MV-4-11 (cell line): ENCODE data around the gene DNPEP.
"Not testable (repeated sequence)": the region's sequence is repeated elsewhere in the genome, so short reads cannot be mapped to it uniquely, and the experiment has no call there.

Source experiments
- DNase-seq: peaks from one replicate; lab custom pipeline; 2025; lab: John Stamatoyannopoulos, UW

The DNPEP gene

DNA sequence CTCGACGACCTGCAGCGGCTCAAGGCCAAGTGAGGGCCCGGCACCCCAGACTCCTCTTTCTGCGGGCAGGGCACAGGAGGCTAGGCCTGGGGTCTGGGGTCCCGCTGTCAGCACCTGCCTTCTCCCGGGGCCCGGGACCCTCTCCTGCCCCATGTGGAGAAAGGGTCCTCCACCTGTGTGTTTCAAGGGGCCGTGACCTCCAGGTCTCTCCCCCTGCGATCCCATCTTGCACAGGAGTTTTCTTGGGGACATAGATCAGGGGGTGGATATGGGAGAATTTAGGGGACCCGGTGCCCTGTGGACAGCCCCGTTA lies 31.3 kb upstream of the DNPEP start:
- no peak for DNase-seq

DNA sequence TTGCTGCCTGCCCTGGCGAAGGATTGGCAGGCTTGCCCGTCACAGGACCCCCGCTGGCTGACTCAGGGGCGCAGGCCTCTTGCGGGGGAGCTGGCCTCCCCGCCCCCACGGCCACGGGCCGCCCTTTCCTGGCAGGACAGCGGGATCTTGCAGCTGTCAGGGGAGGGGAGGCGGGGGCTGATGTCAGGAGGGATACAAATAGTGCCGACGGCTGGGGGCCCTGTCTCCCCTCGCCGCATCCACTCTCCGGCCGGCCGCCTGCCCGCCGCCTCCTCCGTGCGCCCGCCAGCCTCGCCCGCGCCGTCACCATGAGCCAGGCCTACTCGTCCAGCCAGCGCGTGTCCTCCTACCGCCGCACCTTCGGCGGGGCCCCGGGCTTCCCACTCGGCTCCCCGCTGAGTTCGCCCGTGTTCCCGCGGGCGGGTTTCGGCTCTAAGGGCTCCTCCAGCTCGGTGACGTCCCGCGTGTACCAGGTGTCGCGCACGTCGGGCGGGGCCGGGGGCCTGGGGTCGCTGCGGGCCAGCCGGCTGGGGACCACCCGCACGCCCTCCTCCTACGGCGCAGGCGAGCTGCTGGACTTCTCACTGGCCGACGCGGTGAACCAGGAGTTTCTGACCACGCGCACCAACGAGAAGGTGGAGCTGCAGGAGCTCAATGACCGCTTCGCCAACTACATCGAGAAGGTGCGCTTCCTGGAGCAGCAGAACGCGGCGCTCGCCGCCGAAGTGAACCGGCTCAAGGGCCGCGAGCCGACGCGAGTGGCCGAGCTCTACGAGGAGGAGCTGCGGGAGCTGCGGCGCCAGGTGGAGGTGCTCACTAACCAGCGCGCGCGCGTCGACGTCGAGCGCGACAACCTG lies 30.7 kb upstream of the DNPEP start, which contains the start of gene DES:
Gene DES (plus strand): TSS at position 223 of the 857 bp plus-strand sequence. CDS start 86 bp downstream, at position 309.
- no peak for DNase-seq

DNA sequence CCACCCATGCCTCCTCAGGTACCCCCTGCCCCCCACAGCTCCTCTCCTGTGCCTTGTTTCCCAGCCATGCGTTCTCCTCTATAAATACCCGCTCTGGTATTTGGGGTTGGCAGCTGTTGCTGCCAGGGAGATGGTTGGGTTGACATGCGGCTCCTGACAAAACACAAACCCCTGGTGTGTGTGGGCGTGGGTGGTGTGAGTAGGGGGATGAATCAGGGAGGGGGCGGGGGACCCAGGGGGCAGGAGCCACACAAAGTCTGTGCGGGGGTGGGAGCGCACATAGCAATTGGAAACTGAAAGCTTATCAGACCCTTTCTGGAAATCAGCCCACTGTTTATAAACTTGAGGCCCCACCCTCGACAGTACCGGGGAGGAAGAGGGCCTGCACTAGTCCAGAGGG lies 29.7 kb upstream of the DNPEP start:
- no peak for DNase-seq

DNA sequence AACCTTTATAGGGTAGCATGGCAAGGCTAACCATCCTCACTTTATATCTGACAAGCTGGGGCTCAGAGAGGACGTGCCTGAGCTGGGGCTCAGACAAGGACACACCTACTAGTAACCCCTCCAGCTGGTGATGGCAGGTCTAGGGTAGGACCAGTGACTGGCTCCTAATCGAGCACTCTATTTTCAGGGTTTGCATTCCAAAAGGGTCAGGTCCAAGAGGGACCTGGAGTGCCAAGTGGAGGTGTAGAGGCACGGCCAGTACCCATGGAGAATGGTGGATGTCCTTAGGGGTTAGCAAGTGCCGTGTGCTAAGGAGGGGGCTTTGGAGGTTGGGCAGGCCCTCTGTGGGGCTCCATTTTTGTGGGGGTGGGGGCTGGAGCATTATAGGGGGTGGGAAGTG lies 29.2 kb upstream of the DNPEP start:
- DNase-seq = no peak

DNA sequence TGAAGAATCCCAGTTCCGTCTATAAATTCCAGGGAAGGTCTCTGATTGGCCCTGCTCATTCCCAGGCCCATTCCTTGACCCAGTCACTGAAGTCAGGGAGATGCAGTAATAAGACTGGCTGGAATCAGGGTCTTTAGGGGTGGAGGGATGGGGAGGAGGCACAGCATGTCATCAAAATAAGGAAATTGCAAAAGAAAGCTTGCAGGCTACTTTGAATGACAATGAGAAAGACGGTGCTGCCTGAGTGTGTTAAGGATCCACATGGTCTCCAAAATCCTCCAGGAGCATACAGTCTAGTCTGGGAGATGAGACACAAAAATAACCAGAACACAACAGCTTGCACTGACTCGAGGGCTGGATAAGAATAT lies 28.5 kb upstream of the DNPEP start:
- DNase-seq = no peak

DNA sequence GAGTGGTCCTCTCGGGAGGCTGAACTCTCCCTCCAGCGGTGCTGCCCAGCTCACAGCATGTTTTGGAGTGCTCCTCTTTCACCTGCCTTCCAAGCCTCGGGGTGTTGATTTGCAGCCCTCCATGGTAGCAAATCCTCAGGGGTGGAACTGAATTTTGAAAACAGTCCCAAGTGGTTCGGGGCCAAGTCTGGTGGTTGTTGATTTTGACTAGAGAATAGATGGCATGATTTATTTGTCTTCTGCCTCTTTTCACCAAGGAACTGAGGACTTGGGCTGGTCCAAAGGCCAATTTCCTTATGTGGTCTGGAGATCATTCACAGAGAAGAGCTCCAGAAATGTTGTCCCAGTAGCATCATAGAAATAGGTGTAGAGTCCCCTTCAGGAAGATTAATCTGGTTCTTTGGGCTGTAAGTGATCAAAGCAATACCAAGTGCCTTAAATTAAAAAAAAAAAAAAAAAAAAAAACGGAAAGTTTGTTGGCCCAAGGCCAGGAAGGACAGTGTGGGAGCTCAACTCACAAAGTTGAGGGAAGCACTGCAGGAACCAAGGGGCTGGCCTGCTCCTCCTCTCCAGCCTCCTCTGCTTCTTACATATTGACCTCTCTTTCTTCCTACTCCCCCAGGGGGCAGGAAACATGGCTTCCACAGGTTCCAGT lies 28.0 kb upstream of the DNPEP start:
- DNase-seq = no peak

DNA sequence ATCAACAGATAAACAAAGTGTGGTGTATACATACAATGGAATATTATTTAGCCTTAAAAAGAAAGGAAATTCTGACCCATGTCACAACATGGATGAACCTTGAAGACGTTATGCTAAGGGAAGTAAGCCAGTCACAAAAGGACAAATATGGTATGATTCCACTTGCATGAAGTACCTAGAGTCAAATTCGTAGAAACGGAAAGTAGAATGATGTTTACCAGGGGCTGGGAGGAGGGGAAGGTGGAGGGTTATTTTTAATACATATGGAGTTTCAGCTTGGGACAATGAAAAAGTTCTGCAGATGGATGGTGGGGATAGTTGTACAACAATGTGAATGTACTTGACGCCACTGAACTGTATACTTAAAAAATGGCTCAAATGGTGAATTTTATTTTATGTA lies 27.1 kb upstream of the DNPEP start:
- no peak for DNase-seq

DNA sequence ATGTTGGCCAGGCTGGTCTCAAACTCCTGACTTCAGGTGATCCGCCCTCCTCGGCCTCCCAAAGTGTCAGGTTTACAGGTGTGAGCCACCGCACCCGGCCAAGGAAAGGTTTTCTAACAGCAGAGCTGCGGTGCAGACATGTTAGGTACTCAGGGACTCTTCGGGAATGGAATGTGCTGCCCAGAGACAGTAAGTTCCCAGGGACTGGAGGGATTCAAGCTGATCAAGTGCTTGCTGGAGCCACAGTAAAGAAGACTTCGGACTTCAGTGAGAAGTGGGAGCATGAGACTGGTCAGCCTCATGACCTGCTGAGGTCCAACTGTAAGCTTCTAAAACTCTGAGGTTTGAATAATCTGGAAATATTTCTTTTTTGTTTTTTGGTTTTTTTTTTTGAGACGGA lies 22.7 kb upstream of the DNPEP start:
- DNase-seq = no peak

DNA sequence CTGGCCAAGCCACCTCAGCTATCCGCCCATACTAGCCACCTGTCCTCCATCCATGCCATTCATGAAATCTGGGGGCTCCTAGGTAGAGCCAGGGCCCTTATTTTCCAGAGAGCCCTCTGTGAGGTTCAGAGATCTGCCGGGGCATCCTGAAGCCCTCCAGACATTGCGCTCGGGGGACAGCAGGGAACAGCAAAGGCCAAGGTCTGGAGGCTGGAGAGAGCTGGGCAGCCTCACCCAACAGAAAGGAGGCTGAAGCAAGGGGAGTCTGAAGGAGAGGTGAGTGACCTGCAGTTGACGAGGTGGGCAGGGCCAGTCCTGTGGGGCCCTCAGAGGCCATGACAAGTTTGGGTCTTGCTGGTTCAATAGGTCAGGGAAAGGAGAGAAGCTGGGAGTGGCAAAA lies 21.9 kb upstream of the DNPEP start:
- no peak for DNase-seq

DNA sequence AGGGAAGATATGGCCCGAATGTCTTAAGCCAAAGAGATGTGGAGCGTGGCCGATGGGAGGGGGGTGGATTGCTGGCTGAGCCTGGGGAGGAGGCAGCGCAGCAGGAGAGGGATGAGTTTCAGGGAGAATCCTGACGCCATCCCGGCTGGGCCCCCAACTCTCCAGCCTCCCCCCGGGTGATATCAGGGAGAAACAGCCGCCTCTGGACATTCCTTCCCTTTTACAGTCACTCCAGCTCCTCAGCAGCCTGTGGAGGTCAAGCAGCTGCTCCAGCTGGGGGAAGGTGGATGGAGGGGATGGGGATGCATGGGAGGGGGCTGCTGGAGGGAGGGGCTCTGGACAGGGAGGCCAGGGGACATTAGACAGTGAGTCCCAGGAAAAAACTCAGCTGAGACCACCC lies 20.9 kb upstream of the DNPEP start:
- DNase-seq = no peak

DNA sequence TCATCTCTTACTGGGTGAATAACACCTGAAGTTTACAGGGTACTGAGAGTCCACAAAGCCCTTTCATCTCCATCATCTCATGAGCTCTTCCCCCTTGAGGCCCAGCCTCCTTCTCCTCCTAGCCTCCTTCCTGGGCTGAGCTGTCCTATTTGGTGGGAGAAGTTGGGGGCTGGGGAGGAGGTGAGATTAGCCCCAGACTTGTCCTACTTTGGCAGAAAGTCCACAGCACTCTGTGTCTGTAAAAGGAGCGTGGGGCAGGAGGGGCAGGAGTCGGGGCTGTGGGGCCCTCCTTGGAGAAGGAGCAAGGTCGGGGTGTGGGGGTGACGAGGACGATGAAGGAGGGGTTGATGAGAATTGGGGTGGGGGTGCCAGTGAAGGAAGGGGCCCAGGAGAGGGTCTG lies 20.5 kb upstream of the DNPEP start:
- DNase-seq = no peak

DNA sequence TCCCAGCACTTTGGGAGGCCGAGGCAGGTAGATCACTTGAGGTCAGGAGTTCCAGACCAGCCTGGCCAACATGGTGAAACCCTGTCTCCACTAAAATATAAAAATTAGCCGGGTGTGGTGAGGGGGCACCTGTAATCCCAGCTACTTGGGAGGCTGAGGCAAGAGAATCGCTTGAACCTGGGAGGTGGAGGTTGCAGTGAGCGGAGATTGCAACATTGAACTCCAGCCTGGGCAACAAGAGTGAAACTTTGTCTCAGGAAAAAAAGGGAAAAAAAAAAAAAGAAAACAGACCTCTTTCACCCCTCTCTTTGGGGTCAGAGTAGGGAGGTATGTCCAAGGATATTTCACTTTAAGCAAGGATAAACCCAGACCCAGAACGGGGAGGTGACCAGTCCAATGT lies 19.6 kb upstream of the DNPEP start:
- DNase-seq = not testable (repeated sequence)

DNA sequence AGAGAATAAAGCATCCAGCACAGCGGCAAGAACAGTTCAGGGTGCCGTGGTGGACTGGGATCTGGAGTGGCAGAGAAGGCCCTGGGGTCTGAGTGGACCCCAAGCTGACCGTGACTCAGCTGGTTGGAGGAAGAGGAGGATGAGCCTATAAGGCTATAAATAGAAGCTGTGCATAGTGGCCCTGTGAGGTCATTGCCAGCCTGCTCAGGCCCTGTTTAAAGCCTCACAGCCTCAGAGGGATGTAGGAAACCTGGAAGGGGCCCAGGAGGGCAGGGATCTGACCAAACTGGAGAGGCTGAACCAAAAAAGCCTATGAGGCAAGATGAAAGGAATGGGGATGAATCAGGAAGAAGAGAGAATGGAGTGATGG lies 19.1 kb upstream of the DNPEP start:
- no peak for DNase-seq

DNA sequence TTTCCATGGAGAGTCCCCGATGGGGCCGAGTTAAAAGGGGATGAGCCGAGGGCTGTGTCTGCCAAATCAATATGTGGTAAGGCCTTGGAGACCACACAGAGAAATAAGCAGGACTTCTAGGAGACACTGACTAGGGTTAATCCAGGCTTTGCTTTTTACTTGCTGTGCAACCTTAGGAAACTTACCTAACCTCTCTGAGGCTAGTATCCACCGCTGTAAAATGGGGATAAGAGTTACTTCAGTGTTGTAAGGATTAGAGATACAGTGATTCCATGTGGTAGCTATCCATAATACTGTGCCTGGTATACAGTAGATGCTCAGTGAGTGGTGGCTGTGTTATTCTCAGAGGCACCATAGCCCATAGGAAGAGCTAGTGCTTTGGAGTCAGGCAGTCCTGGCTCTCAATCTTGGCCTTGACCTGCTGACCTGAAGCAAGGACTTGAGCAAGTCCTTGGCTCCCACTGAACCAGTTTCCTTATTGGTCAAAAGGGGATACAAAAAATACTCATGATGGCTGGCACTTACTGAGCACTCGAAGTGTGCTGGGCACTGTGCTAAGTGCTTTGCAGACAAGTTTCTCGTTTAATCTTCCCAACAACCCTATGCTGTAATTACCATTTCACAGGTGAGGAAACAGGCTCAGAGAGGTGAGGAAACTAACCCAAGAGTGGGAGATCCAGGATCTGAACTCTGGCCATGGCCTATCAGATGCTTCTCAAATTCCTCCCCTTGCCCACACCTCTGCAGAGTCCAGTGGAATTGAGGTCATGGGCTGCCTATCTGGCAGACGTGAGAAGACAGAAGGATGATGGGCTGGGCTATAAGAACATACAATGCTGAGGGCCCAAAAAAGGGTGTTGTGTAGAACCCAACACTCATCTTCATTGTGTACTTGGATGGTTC lies 18.5 kb upstream of the DNPEP start:
- DNase-seq = no peak

DNA sequence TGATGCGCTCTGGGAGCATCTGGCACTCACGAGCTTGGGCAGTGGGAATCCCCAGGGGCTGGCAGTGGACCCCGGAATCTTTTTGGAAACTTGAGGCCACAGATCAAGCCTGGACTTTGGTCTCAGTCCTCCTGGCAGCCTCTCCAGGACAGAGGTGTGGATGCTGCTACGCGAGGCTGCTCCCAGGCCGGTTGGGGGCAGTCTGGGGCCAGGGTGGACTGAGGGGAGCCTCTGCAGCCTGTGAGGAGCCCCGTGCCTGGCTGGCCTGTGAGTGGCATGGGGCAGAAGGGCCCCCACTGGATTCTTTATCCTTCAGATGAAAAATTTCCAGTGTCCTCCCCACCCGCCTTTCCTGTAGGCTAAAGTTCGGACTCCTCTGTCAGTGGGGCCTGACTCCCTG lies 17.7 kb upstream of the DNPEP start:
- DNase-seq = no peak

DNA sequence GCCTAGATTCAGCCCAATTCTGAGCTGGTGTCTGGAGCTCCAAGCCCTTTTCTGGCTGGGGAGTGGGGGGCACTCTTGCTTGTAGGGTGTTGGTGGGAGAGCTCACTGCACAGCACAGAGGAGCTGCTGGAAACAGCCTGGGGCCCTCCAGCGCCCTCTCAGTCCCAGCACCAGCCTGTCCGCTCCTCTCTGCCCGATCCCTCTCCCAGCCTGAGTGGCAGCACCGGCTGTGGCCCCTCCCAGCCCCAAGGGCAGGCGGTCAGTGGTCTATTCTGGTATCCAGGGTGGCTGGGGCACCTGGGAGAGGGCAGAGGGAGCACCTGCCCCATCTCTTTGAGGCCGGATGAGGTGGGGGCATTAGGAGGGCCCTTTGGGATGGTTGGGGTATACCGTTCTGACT lies 17.2 kb upstream of the DNPEP start:
- no peak for DNase-seq

DNA sequence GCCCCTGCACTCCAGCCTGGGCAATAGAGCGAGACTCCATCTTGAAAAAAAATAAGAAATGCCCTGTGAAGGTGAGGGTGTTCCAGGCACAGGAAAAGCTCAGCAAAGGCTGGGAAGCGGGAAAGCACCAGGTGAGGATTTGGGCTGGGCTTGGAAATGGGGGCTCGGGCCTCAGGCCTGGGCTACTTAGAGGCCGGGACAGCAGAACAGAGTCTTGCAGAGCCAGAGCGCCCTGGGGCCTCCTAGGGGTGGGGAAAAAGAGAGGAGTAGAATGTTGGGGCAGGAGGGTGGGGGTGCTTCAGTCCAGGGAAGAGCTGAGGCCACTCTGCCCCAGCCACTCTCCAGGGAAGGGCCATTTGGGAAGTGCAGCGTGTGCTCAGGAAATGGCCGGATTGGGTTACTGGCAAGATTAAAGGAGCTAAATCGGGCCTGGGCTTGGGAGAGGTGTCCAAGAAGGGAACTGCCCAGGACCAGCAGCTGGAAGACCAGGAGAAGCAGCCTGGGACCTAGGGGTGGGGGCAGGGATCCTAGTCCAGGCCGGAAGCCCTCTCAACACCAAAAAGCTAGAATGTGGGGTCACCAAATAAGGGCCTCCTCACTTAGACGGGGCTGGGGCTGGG lies 16.7 kb upstream of the DNPEP start:
- no peak for DNase-seq

DNA sequence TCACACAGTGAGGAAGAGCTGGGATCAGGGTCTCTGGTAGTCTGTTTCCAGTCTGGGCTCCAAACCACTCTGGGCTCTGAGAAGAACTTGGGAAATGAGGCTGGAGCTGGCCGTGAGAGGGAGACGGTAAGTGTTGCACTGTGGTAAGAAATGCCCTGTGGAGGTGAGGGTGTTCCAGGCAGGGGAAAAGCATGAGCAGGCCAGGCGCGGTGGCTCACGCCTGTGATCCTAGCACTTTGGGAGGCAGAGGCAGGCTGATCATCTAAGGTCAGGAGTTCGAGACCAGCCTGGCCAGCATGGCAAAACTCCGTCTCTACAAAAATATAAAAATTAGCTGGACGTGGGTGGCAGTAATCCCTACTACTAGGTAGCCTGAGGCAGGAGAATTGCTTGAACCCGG lies 16.1 kb upstream of the DNPEP start:
- DNase-seq = no peak

DNA sequence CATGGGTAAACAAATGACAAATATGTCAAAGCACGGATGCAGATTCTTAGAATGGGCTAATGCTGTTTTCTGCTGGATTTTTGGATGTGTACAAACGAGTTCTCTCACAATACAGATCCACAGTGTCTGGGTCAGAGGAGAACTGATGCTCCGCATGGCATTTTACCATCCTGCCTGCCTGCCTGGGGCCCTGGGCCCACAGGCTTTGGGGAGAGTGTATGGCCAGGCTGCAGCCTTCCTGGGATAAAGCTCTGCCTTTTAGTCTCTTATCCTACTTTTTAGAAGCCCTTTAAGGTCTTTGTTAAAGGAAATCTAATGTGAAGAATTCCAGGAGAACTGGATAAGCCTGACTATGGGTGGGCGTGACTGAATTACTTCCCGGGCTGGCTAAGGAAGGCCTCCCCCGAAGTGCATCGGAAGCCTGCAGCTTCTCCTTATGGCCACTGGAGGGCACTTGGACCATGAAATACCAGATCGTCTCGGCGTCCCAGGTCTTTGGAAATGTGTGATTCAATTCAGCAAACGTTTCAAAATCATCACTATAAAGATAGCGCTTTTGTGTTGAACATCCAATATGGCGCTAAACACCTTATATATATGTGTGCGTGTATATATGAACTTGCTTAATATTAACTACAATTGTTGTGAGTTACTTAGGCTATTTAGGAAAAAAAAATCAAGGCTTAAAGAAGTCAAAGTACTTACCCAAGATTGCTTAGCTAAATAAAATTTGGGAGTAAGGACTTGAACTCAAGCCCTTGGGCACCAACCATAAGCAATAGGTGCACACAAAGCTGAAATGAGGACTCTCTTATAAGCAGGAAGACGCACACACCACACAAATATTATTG lies 15.2 kb upstream of the DNPEP start:
- peak; percentile 67 for DNase-seq

DNA sequence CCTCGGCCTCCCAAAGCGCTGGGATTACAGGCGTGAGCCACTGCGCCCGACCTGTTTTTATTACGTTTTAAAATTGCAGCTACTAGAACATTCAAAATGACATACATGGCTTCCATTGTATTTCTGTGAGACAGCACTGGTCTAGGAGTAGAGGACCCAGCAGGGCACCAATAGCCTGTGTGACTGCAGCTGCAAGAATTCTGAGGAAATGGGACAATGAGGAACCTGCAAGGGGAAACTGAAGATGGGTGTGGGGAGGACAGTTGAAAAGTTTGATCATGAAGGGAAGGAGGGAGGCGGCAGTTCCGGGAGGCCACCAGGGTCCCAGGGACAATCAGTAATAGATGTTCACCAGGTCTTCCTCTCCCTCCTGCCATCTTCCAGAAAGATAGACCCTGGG lies 13.9 kb upstream of the DNPEP start:
- DNase-seq = peak; percentile 51

DNA sequence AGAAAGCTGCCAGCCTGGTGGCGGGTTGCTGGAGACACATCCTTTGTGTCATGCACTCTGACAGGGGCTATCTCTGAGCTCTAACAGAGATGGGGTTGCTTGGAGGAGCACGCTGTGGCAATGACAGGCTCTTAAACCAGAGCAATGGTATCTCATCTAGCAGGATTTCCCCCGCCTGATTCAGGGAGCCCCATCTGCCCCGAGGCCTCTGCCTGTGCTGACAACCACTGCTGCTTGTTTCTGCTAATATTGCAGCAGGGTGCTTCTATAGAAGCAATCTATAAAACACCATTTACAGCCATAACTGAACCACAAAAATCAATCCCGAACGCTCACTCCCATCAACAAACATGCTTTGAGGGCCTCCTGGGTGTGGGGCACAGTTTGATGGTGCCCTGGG lies 12.8 kb upstream of the DNPEP start:
- DNase-seq = no peak
